ENCODE results near the gene TAP1. TPM values are rescaled to one million over a fixed set of nuclear protein-coding genes. Genes with fewer than 3 reads are reported as not detected.

TAP1 gene
- polyA plus RNA-seq, 1 experiment: 80.4 TPM

DNA sequence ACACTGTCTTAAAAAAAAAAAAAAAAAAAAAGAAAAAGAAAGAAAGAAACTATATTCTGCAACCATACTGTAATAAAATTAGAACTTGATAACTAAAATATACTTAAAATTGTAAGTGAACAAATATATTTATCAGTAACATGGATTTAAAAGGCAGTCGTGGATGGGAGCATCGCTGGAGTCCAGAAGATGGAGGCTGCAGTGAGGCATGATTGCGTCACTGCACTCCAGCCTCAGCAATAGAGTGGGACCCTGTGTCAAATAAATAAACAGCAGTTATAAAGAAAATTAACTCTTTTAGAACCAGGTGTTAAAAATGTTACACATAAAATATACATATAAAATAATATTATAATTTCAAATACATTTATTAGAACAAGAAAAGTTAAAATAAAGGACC lies 9.2 kb upstream of the TAP1 start:
- TF ChIP-seq CTCF (IDR thresholded peaks at IDR 0.05; ENCODE audit: insufficient read depth, low read depth, low read length): no peak
- Histone ChIP-seq H3K36me3 (ENCODE audit: control insufficient read depth, insufficient read depth, low read length) (no peaks in the 10 kb centered on the region), H3K4me3 (ENCODE audit: low read depth, low read length) (no peak overlapping the region), H3K27me3 (ENCODE audit: control insufficient read depth, insufficient read depth, low read length) (no peaks in the 10 kb centered on the region)
- no peak for DNase-seq (ENCODE audit: low read depth)
- ChIA-PET POLR2A (interaction anchor here (0.7 kb wide), 1 partner anchor 9 kb away, joined by 3 read pairs; the partner anchor contains the start of genes PSMB9 and TAP1), CTCF (interaction anchor here (2.3 to 2.5 kb wide), 2 partner anchors 8 to 24 kb away, joined by 11 to 28 read pairs; partner anchors contain the start of genes PSMB9, TAP1 and TAP2)

GRCh38 chr6:32860674-32861073 lies 7.2 kb upstream of the TAP1 start:
- Histone ChIP-seq H3K27me3 (ENCODE audit: control insufficient read depth, insufficient read depth, low read length) (no peaks in the 10 kb centered on the region), H3K4me3 (ENCODE audit: low read depth, low read length) (no peak overlapping the region), H3K36me3 (ENCODE audit: control insufficient read depth, insufficient read depth, low read length) (0 out of 2 replicates have a peak, but pooled peaks cover 1% of the 10 kb centered on the region)
- TF ChIP-seq CTCF (IDR thresholded peaks at IDR 0.05; ENCODE audit: insufficient read depth, low read depth, low read length): no peak
- CTCF ChIA-PET: interaction anchor here (1.1 to 3.7 kb wide), 3 partner anchors 22 to 35 kb away, joined by 3 to 27 read pairs (median 3); partner anchors contain the start of gene TAP2
- POLR2A ChIA-PET: no interaction called here
- DNase-seq (ENCODE audit: low read depth): no peak

DNA sequence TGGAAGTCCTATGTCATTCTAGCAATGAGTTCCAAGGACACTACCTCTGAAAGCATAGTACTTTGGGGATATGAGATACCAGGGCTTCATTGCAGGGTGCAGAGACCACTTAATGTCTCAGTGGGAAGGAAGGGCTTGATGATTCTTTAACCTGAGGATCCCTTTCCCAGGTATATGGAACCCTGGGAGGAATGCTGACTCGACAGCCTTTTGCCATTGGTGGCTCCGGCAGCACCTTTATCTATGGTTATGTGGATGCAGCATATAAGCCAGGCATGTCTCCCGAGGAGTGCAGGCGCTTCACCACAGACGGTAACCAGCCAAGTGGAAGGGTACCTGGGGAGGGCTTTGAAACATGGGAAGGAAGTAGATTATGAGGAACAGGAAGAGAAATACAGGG lies 4.7 kb upstream of the TAP1 start:
- POLR2A ChIA-PET: no interaction called here
- TF ChIP-seq CTCF (IDR thresholded peaks at IDR 0.05; ENCODE audit: insufficient read depth, low read depth, low read length): no peak
- H3K36me3 ChIP-seq (ENCODE audit: control insufficient read depth, insufficient read depth, low read length): 0 out of 2 replicates have a peak, but pooled peaks cover 1% of the 10 kb centered on the region
- CTCF ChIA-PET: interaction anchor here (0.6 to 5.8 kb wide), 5 partner anchors 10 to 380 kb away, joined by 3 to 102 read pairs (median 4); partner anchors contain the start of gene TAP2
- no peak for DNase-seq (ENCODE audit: low read depth)
- H3K27me3 ChIP-seq (ENCODE audit: control insufficient read depth, insufficient read depth, low read length): no peaks in the 10 kb centered on the region
- H3K4me3 ChIP-seq (ENCODE audit: low read depth, low read length): no peak overlapping the region

- no peak for TF ChIP-seq CTCF (IDR thresholded peaks at IDR 0.05; ENCODE audit: insufficient read depth, low read depth, low read length)
- no peak overlapping the region for H3K4me3 ChIP-seq (ENCODE audit: low read depth, low read length)
- H3K36me3 ChIP-seq (ENCODE audit: control insufficient read depth, insufficient read depth, low read length): 0 out of 2 replicates have a peak, but pooled peaks cover 1% of the 10 kb centered on the region
- ChIA-PET POLR2A (interaction anchor here (0.5 kb wide), 1 partner anchor 156 kb away, joined by 3 read pairs; no protein-coding TSS in a partner anchor), CTCF (interaction anchor here (1.1 to 5.8 kb wide), 3 partner anchors 11 to 18 kb away, joined by 3 to 102 read pairs (median 57); partner anchors contain the start of gene TAP2)
- H3K27me3 ChIP-seq (ENCODE audit: control insufficient read depth, insufficient read depth, low read length): no peaks in the 10 kb centered on the region
- no peak for DNase-seq (ENCODE audit: low read depth)
These were observed 3.8 kb upstream of the TAP1 start for GRCh38 chr6:32857156-32857891.

DNA sequence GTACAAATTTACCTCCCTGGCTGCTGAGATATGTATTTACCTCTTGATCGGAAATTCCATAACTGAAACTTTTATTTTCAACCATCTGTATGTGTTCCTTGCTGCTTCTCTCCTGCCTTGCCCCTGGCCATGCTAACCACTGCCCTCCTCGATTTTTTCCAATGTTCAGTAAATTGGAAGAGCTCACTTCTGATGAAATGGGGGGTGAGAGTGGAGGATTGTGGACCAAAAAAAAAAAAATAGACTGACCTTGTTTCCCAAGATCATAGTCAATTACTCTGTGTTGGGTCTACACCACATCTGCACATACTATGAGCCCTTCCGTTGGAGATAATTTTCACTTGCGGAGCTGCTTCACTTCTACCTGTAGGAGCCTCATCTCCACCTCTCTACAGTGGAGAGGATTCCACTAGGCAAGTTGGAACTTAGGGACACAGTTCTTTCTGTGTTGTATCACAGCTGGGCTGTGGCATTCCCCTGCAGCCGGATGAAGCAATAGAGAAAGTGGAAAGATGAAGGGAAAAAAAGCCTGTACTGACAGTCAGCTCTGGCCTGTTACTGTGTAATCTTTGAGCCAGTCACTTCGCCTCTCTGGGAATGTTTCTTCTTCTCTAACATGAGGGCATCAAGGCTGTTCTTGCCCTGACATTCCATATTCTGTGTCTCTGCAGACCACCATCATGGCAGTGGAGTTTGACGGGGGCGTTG lies 2.1 kb upstream of the TAP1 start:
- POLR2A ChIA-PET: interaction anchor here (0.6 kb wide), 1 partner anchor 710 kb away, joined by 4 read pairs; no protein-coding TSS in a partner anchor
- DNase-seq (ENCODE audit: low read depth): no peak
- H3K36me3 ChIP-seq (ENCODE audit: control insufficient read depth, insufficient read depth, low read length): peaks cover 6% of the 10 kb centered on the region
- no peaks in the 10 kb centered on the region for H3K27me3 ChIP-seq (ENCODE audit: control insufficient read depth, insufficient read depth, low read length)
- no peak for TF ChIP-seq CTCF (IDR thresholded peaks at IDR 0.05; ENCODE audit: insufficient read depth, low read depth, low read length)
- no peak overlapping the region for H3K4me3 ChIP-seq (ENCODE audit: low read depth, low read length)
- CTCF ChIA-PET: interaction anchor here (0.7 to 5.8 kb wide), 7 partner anchors 8 to 121 kb away, joined by 3 to 102 read pairs (median 6); partner anchors contain the start of genes PSMB8 and TAP2

Data from BJ (cell line).